MV-4-11 (cell line): ENCODE results near the gene TTN.

Experiments
- DNase-seq: peaks from one replicate; lab custom pipeline; 2025; lab: John Stamatoyannopoulos, UW

Gene TTN

GRCh38 chr2:178485356-178485755 lies 321.9 kb downstream of the TTN start:
- no peak for DNase-seq

GRCh38 chr2:178484245-178485041 lies 322.8 kb downstream of the TTN start:
- DNase-seq = no peak

GRCh38 chr2:178482437-178482836 lies 324.8 kb downstream of the TTN start:
- peak; percentile 30 for DNase-seq

DNA sequence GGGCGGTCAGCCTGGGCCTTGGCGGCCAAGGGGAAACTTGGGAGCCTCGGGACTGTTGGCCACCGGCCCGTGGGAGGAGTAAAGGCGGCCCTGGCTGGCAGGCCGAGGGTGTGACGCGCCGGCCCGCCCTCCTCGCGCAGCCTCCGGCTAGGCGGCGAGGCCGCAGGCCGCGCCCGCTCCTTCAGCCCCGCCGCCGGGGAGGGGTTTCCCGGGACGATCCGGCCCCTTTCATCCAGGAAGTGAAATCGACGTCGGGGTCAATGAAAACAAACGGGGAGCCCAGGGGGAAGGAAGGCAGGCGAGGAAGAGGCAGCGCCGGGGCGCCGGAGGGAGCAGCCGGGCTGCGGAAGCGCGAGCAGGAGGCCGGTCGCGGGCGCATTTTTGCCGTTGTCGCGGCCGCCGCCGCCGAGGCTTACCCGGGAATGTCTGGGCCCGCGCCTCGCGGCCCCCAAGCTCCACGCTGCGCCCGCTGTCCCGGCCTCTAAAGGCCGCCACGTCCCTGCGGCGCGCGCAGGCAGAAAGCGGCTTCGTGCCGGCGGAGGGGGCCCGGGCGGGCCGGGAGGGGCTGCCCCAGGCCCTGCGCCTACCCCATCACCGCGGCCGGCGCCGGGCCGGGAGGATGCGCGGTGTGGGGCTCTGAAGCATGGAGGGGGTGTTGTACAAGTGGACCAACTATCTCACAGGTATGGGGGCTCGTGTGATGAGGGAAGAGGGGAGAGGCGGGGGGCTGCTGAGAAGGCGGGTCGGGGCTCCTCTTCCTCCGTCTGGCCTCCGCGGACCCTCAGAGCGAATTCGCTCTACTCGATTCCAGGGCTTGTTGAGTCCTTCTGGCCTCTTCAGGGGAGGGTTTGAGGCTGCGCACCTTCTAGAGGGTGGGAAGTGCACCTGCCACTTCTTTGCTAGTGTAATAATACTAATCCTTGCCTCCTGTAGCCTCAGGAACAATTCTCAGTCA lies 326.7 kb downstream of the TTN start, which contains the start of gene PLEKHA3:
TSS of gene PLEKHA3 (plus strand) at position 231 of the 955 bp plus-strand sequence. CDS start at position 644, 413 bp downstream.
- peak; percentile 83 for DNase-seq

- DNase-seq = no peak
These were observed 327.4 kb downstream of the TTN start for GRCh38 chr2:178479758-178480226.

DNA sequence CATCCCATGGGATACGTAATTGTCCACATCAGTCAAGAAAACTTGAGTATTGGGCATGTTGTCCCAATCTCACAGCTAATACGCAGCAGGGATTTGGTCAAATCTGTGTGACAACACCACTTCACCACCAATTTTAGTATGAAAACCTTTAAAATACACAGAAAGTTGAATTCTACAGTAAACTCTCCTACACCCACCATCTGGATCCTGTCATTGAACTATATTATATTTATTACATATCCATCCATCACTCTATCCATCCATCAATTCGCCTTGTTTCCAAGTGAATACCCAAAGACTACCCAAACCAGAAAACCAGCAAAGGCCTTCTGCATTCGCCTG lies 328.0 kb downstream of the TTN start:
- no peak for DNase-seq

GRCh38 chr2:178478439-178479274 lies 328.6 kb downstream of the TTN start, which contains the start of gene FKBP7:
FKBP7 (minus strand) TSS chr2:178478600; CDS start chr2:178478499, 101 bp downstream.
- DNase-seq = peak; percentile 77

DNA sequence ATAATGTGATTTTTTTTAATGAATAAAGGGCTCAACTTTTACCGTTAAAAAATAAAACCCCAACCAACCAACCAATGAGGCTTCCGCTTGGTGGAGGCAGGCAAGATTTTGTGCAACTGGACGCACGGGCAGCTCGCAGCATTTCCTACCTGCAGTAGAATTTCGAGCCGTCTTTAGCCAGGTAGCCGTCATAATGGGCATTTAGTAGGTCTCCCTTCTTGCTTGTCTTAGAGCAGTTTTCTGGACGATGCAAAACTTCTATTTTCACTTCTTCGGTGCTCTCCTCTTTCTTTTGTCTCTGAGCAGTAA lies 329.1 kb downstream of the TTN start:
- DNase-seq = no peak

- DNase-seq = no peak
These were observed 329.6 kb downstream of the TTN start for GRCh38 chr2:178477443-178478129.

DNA sequence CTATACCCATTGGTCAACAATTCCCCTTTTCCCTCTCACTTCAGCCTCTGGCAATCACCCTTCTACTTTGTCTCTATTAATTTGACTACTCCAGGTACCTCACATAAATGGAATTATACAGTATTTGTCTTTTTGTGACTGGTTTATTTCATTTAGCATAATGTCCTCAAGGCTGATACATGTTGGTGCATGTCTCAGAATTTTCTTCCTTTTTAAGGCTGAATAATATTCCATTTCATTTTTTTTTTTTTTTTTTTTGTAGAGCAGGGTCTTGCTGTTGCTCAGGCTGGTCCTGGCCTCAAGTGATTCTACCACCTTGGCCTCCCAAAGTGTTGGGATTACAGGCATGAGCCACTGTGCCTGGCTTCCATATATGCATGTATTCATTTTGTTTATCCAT lies 330.7 kb downstream of the TTN start:
- DNase-seq = no peak
